Adipocyte (in vitro differentiated cells): ENCODE data around the gene RGS9BP.

Experiments
- DNase-seq: peaks from one replicate; pipeline ENCODE4 v3.0.0-alpha.2; 2015; ENCODE audit warnings: low read depth
- H3K27me3 ChIP-seq: replicated peaks from 2 replicates; pipeline ENCODE4 v1.7.0; 2013; ENCODE audit warnings: mild to moderate bottlenecking, low read length, moderate library complexity; ENCODE audit not compliant: control insufficient read depth, insufficient read depth
- H3K36me3 ChIP-seq: 2 replicates; pipeline ENCODE4 v1.7.0; 2013; ENCODE audit warnings: low read length, mild to moderate bottlenecking, moderate library complexity; ENCODE audit not compliant: control insufficient read depth, insufficient read depth, severe bottlenecking
- H3K4me1 ChIP-seq: 2 replicates; pipeline ENCODE4 v1.7.0; 2013; ENCODE audit warnings: mild to moderate bottlenecking, low read length, moderate library complexity; ENCODE audit not compliant: control insufficient read depth, insufficient read depth
- H3K4me3 ChIP-seq: 2 replicates; pipeline ENCODE4 v1.7.0; 2013; ENCODE audit warnings: mild to moderate bottlenecking, low read length, moderate library complexity
- H3K9ac ChIP-seq: 2 replicates; pipeline ENCODE4 v1.7.0; 2013; ENCODE audit warnings: mild to moderate bottlenecking, low read length, moderate library complexity
- H3K9me3 ChIP-seq: 2 replicates; pipeline ENCODE4 v1.7.0; 2013; ENCODE audit warnings: mild to moderate bottlenecking, low read length, moderate library complexity; ENCODE audit not compliant: control insufficient read depth

Gene RGS9BP

GRCh38 chr19:32720216-32720935 is 44.7 kb downstream of the RGS9BP start:
- H3K4me1 ChIP-seq: no peaks in the 10 kb centered on the region
- no peak overlapping the region for H3K9ac ChIP-seq
- H3K36me3 ChIP-seq: peaks cover 5% of the 10 kb centered on the region
- no peaks in the 10 kb centered on the region for H3K9me3 ChIP-seq
- no peak for DNase-seq
- H3K27me3 ChIP-seq: no peaks in the 10 kb centered on the region
- no peak overlapping the region for H3K4me3 ChIP-seq

GRCh38 chr19:32720936-32721250 is 45.2 kb downstream of the RGS9BP start:
- no peak overlapping the region for H3K9ac ChIP-seq
- H3K36me3 ChIP-seq: peaks cover 4% of the 10 kb centered on the region
- DNase-seq: no peak
- no peaks in the 10 kb centered on the region for H3K27me3 ChIP-seq
- no peaks in the 10 kb centered on the region for H3K9me3 ChIP-seq
- no peak overlapping the region for H3K4me3 ChIP-seq
- no peaks in the 10 kb centered on the region for H3K4me1 ChIP-seq
